ENCODE data around the gene RELN. TPM values are rescaled to one million over a fixed set of nuclear protein-coding genes. Genes with fewer than 3 reads are reported as not detected.

RELN gene
- total RNA-seq, 4 donors from 2014 or later, result 0.57 to 4.2 (median 1.5) TPM

DNA sequence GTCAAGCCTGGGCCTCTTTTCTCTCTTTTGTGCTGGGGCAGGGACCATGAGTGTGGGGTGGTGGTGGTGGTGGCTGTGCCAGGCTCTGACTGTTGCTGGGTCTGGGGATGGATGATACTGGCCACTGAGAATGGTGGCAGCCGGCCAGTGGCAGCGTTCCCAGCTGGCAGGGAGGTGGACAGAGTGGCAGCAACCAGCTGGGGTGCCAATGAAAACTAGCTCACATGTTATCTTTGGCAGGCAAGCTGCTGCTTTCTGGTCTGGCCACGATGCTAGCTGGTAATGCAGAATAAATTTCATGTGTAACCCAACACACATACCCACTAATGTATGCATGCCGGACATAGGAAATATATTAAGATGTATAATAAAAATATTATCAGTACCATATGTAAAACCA is 448.4 kb downstream of the RELN start:
- TF ChIP-seq, protein P1, sequence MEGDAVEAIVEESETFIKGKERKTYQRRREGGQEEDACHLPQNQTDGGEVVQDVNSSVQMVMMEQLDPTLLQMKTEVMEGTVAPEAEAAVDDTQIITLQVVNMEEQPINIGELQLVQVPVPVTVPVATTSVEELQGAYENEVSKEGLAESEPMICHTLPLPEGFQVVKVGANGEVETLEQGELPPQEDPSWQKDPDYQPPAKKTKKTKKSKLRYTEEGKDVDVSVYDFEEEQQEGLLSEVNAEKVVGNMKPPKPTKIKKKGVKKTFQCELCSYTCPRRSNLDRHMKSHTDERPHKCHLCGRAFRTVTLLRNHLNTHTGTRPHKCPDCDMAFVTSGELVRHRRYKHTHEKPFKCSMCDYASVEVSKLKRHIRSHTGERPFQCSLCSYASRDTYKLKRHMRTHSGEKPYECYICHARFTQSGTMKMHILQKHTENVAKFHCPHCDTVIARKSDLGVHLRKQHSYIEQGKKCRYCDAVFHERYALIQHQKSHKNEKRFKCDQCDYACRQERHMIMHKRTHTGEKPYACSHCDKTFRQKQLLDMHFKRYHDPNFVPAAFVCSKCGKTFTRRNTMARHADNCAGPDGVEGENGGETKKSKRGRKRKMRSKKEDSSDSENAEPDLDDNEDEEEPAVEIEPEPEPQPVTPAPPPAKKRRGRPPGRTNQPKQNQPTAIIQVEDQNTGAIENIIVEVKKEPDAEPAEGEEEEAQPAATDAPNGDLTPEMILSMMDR (IDR thresholded peaks at IDR 0.05; ENCODE audit: low read depth), result no peak

DNA sequence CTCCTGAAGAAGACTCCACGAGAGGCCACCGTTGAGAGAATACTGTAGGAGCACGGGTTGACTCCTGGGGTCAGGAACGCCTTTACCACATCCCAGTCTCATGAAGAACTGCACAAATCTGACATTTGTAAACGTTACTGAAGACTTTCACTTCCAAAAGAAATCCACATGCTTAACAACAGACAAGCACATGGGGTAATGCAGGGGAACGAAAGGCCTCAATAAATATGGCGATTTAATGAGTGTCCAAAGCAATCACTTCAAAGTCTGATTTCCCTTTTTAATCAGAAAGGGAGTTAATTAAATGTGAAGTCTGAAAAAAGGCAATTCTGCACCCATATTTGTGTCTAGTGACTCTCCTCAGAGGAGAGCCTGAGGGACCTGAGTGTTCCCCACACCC is 449.1 kb downstream of the RELN start:
- TF ChIP-seq, protein P1 (IDR thresholded peaks at IDR 0.05; ENCODE audit: low read depth), result no peak

DNA sequence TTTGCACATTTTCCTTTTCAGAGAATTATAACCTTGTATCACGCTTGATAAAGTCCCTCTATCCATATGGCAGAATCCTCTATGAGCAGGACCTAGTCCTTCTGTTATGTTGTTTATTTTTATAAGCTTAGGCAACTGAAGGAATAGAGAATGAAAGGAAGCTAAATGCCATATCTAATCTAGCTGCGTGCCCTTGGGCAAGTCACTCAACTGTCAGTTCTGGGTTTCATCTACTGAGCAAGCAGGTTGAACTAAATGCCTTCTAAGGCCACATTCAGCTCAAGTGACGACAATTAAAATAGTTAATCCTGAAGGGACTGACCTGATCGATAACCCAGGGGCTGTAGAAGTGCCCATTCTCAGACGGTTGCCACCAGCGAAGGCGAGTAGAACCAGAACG is 449.6 kb downstream of the RELN start:
- TF ChIP-seq, protein P1 (IDR thresholded peaks at IDR 0.05; ENCODE audit: low read depth), result no peak

DNA sequence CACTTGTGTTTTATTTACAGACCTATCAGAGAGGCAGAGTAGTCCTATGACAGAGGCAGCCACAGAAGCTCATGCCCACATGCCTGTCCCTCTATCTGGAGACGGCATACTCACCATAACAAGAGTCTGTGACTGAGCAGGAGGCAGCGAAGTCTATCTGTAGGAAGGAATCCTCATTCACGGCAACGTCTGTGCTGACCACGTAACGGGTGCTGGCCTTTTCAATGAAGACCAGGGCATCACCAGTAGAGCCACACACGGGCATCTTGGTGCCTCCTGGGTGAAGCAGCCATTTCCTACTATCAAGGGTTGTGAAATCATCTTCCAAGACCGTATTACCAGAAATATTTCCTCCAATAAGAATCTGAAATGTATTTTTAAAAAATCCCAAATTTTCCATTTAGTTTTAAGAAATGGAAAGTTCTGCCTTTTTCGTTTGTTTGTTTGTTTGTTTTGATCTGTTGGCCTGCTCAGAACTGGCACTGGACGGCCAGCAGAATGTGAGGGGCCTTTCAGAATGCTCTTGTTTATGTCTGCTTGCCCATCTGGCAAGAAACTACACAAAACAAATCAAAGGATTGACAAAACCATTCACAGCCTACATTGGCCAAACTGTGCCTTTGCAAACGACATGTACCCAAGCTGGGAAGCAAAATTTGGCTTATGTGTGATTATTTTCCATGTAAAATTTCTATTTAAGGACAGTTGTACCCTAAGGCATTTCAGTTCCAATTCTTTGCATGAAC is 450.3 kb downstream of the RELN start:
- TF ChIP-seq, protein P1 (IDR thresholded peaks at IDR 0.05; ENCODE audit: low read depth), result no peak

DNA sequence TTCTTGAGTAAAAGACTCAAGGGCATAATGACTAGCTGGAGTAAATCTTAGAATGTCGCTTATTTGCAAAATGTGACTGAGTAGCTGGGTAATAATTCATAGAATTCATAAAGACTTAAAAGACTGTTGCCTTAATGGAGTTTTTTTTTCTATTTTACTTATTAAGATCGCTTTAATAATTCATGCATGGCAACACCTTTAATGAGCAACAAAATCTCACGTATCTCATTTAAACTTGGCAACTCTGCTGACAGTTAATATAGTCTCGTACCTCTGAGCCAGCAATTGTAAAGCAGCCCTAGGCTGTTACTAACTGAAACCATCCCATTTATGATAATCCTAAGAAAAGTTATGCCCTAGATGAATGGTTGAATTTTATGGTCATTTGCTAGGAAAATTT is 455.7 kb downstream of the RELN start:
- TF ChIP-seq, protein P1 (IDR thresholded peaks at IDR 0.05; ENCODE audit: low read depth), result no peak

DNA sequence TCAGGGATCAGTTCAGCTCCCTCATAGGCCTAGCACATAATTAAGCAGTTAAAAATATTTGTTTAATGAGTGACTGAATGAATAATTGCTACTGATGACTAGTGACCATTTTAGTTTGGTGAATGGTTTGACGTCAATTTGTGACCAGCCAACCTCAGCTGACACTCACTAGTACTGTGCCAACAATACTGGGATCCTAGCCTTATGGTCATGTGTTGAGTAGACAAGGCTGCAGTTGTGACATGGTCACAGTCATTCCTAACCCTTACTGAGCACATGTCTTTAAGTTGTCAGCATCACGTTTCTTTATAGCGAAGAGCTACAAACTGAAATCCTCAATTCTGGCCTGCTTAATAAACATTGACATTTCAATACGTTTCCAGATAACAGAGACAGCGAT is 456.5 kb downstream of the RELN start:
- TF ChIP-seq, protein P1 (IDR thresholded peaks at IDR 0.05; ENCODE audit: low read depth), result no peak

DNA sequence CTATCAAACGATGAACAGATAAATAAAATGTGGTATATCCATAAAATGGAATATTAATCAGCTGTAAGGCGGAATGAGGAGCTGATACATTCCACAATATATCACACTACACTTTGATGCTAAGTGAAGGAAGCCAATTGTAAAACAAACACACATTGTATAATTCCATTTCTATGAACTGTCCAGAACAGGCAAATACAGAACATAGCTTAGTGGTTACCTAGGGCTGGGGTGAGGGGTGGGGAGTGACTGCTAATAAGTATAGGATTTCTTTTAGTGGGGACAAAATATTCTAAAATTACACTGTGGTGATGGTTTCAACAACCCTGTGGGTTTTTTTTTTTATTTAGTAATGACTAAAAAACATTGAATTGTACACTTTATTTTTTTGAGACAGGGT is 461.3 kb downstream of the RELN start:
- TF ChIP-seq, protein P1 (IDR thresholded peaks at IDR 0.05; ENCODE audit: low read depth), result no peak
